HEK293 (cell line): ENCODE measurements around the gene GDPD3.
"Not testable (repeated sequence)": the region's sequence is repeated elsewhere in the genome, so short reads cannot be mapped to it uniquely, and the experiment has no call there.

Experiments used
- CTCF ChIA-PET: fragments of 350-600 bp; formaldehyde crosslinking; extraction: SDS; loops from one replicate; lab custom pipeline; 2021; ENCODE audit warnings: antibody characterized with exemption; lab: Yijun Ruan, JAX
- POLR2A ChIA-PET: fragments of 300-600 bp; formaldehyde crosslinking; extraction: SDS; loops from one replicate; lab custom pipeline; 2020; ENCODE audit warnings: antibody characterized with exemption, inconsistent platforms; lab: Yijun Ruan, JAX
- H3K27ac ChIP-seq: fragments of 200-500 bp; sonication (Bioruptor generic); 2 replicates; pipeline ENCODE4 v1.5.1; 2014; ENCODE audit warnings: low read depth, low read length, control low read depth, inconsistent platforms; ENCODE audit errors: extremely low read depth
- H3K36me3 ChIP-seq, 2 experiments: fragments of 200-500 bp in 1 of 2; sonication (Bioruptor generic) in 1 of 2; 1 replicate in 1 of 2; 2 replicates in 1 of 2; pipeline ENCODE4 v1.5.1; 2014 to 2017; ENCODE audit warnings: inconsistent platforms in 2 of 2, low read length in 2 of 2; ENCODE audit not compliant: control insufficient read depth in 2 of 2, insufficient read depth in 1 of 2
- H3K4me1 ChIP-seq: fragments of 200-500 bp; sonication (Bioruptor generic); 2 replicates; pipeline ENCODE4 v1.5.1; 2014; ENCODE audit warnings: mild to moderate bottlenecking, low read length, inconsistent platforms; ENCODE audit not compliant: control insufficient read depth, insufficient read depth
- H3K4me3 ChIP-seq: 2 replicates; pipeline ENCODE4 v1.5.1; 2011; ENCODE audit warnings: low read depth, mild to moderate bottlenecking, control low read depth, low read length, moderate library complexity
- H3K9me3 ChIP-seq: fragments of 200-500 bp; sonication (Bioruptor generic); 2 replicates; pipeline ENCODE4 v1.5.1; 2014; ENCODE audit warnings: low read depth, low read length, inconsistent platforms; ENCODE audit not compliant: control insufficient read depth, insufficient read depth
- BCL11A ChIP-seq: fragments of 450-650 bp; formaldehyde crosslinking; IDR thresholded peaks from 2 replicates; pipeline ENCODE4 v1.5.1; 2016; ENCODE audit warnings: low read depth, missing biosample characterization, missing genetic modification characterization
- FEZF1 ChIP-seq: fragments of 450-650 bp; formaldehyde crosslinking; IDR thresholded peaks from 2 replicates; pipeline ENCODE4 v1.5.1; 2016; ENCODE audit warnings: missing biosample characterization, missing genetic modification characterization
- GLI2 ChIP-seq: fragments of 450-650 bp; formaldehyde crosslinking; IDR thresholded peaks from 2 replicates; pipeline ENCODE4; 2017; ENCODE audit warnings: missing biosample characterization, missing genetic modification characterization, low read depth, borderline replicate concordance
- GLIS1 ChIP-seq: fragments of 450-650 bp; formaldehyde crosslinking; IDR thresholded peaks from 2 replicates; pipeline ENCODE4 v1.5.1; 2016; ENCODE audit warnings: missing biosample characterization, missing genetic modification characterization
- HOXC10 ChIP-seq: sonication (generic); formaldehyde crosslinking; IDR thresholded peaks from 2 replicates; pipeline ENCODE4 v1.8.1; 2023; ENCODE audit warnings: mild to moderate bottlenecking, missing genetic modification reagents
- OVOL3 ChIP-seq: fragments of 450-650 bp; formaldehyde crosslinking; IDR thresholded peaks from 2 replicates; pipeline ENCODE4 v1.5.1; 2016; ENCODE audit warnings: missing biosample characterization, missing genetic modification characterization
- SCRT2 ChIP-seq: fragments of 450-650 bp; formaldehyde crosslinking; IDR thresholded peaks from 2 replicates; pipeline ENCODE4 v1.5.1; 2016; ENCODE audit warnings: missing biosample characterization, missing genetic modification characterization
- ZBTB20 ChIP-seq: fragments of 450-650 bp; formaldehyde crosslinking; IDR thresholded peaks from 2 replicates; pipeline ENCODE4 v1.5.1; 2016; ENCODE audit warnings: missing biosample characterization, missing genetic modification characterization
- ZEB2 ChIP-seq: fragments of 450-650 bp; formaldehyde crosslinking; IDR thresholded peaks from 2 replicates; pipeline ENCODE4 v1.5.1; 2016; ENCODE audit warnings: missing biosample characterization, missing genetic modification characterization
- ZNF121 ChIP-seq: fragments of 450-650 bp; formaldehyde crosslinking; IDR thresholded peaks from 2 replicates; pipeline ENCODE4 v1.5.1; 2016; ENCODE audit warnings: missing biosample characterization, missing genetic modification characterization
- ZNF146 ChIP-seq: fragments of 450-650 bp; formaldehyde crosslinking; IDR thresholded peaks from 2 replicates; pipeline ENCODE4 v1.5.1; 2016; ENCODE audit warnings: missing biosample characterization, missing genetic modification characterization
- ZNF155 ChIP-seq: fragments of 450-650 bp; formaldehyde crosslinking; IDR thresholded peaks from 2 replicates; pipeline ENCODE4 v1.5.1; 2016; ENCODE audit warnings: missing biosample characterization, missing genetic modification characterization
- ZNF16 ChIP-seq: fragments of 450-650 bp; formaldehyde crosslinking; IDR thresholded peaks from 2 replicates; pipeline ENCODE4 v1.5.1; 2016; ENCODE audit warnings: low read depth, missing biosample characterization, missing genetic modification characterization
- ZNF324 ChIP-seq: fragments of 450-650 bp; formaldehyde crosslinking; IDR thresholded peaks from 2 replicates; pipeline ENCODE4 v1.5.1; 2016; ENCODE audit warnings: missing biosample characterization, missing genetic modification characterization
- ZNF391 ChIP-seq: fragments of 450-650 bp; formaldehyde crosslinking; IDR thresholded peaks from 2 replicates; pipeline ENCODE4 v1.5.1; 2016; ENCODE audit warnings: low read depth, missing biosample characterization, missing genetic modification characterization, borderline replicate concordance
- ZNF558 ChIP-seq: fragments of 450-650 bp; formaldehyde crosslinking; IDR thresholded peaks from 2 replicates; pipeline ENCODE4 v1.5.1; 2016; ENCODE audit warnings: missing biosample characterization, missing genetic modification characterization
- ZNF623 ChIP-seq: fragments of 450-650 bp; formaldehyde crosslinking; IDR thresholded peaks from 2 replicates; pipeline ENCODE4 v1.5.1; 2016; ENCODE audit warnings: missing biosample characterization, missing genetic modification characterization
- ZXDB ChIP-seq: fragments of 450-650 bp; formaldehyde crosslinking; IDR thresholded peaks from 2 replicates; pipeline ENCODE4 v1.5.1; 2016; ENCODE audit warnings: missing biosample characterization, missing genetic modification characterization
- TF ChIP-seq, protein P1 (sequence below): fragments of 450-650 bp; formaldehyde crosslinking; IDR thresholded peaks from 2 replicates; pipeline ENCODE4 v1.5.1; 2016; ENCODE audit warnings: missing biosample characterization, missing genetic modification characterization
- TF ChIP-seq, protein P2 (sequence below): fragments of 450-650 bp; formaldehyde crosslinking; IDR thresholded peaks from 2 replicates; pipeline ENCODE4 v1.5.1; 2016; ENCODE audit warnings: missing biosample characterization, missing genetic modification characterization
- TF ChIP-seq, protein P3 (sequence below): fragments of 450-650 bp; formaldehyde crosslinking; optimal IDR thresholded peaks from 2 replicates; pipeline ENCODE3; 2016; ENCODE audit warnings: missing biosample characterization, mild to moderate bottlenecking, missing genetic modification characterization

The GDPD3 gene

DNA sequence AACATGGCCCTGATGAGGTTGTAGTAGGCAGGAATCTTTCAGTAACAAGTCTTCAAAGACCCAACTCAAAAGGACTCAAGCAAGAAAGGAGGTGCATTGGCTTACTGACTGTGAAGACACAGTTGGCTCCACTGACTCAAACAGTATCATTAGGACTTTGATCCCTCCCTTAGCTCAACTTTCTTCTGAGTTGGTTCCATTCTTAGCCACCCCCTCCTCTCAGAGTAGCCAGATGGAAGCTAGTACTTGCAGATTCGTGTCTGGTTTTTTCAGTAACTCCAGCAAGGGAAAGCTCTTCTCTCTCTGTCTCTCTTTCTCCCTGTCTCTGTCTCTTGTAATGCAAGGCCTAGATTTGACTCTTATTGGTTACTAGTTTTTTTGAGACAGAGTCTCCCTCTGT lies 14.7 kb upstream of the GDPD3 start:
- no peak overlapping the region for H3K27ac ChIP-seq
- CTCF ChIA-PET = interaction anchor here (1.0 kb wide), 1 partner anchor 62 kb away, joined by 4 read pairs; no protein-coding TSS in a partner anchor

DNA sequence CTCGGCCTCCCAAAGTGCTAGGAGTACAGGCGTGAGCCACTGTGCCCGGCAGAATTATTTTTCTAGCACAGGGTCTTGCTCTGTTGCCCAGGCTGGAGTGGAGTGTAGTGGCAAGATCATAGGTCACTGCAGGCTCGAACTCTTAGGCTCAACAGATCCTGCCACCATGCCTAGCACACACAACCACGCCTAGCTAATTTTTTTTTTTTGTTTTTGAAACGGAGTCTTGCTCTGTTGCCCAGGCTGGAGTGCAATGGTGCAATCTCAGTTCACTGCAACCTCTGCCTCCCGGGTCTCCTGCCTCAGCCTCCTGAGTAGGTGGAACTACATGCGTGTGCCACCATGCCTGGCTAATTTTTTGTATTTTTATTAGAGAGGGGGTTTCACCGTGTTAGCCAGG lies 12.4 kb upstream of the GDPD3 start:
- peak; percentile 81 for TF ChIP-seq ZNF121 (tag by site-specific recombination)
- peaks cover 0 to 10% of the 10 kb centered on the region in 2 experiments; a peak in 2 of 3 replicates for H3K36me3 ChIP-seq
- H3K27ac ChIP-seq, H3K4me3 ChIP-seq, H3K4me1 ChIP-seq, H3K9me3 ChIP-seq, POLR2A ChIA-PET: not testable (repeated sequence)
- CTCF ChIA-PET = interaction anchor here (0.5 to 0.9 kb wide), 4 partner anchors 12 to 489 kb away, joined by 3 to 5 read pairs (median 4); partner anchors contain the start of gene GDPD3

More for the DNA sequence above, 14.7 kb upstream of the GDPD3 start:
- no peak overlapping the region for H3K4me3 ChIP-seq
- TF ChIP-seq, protein P1, sequence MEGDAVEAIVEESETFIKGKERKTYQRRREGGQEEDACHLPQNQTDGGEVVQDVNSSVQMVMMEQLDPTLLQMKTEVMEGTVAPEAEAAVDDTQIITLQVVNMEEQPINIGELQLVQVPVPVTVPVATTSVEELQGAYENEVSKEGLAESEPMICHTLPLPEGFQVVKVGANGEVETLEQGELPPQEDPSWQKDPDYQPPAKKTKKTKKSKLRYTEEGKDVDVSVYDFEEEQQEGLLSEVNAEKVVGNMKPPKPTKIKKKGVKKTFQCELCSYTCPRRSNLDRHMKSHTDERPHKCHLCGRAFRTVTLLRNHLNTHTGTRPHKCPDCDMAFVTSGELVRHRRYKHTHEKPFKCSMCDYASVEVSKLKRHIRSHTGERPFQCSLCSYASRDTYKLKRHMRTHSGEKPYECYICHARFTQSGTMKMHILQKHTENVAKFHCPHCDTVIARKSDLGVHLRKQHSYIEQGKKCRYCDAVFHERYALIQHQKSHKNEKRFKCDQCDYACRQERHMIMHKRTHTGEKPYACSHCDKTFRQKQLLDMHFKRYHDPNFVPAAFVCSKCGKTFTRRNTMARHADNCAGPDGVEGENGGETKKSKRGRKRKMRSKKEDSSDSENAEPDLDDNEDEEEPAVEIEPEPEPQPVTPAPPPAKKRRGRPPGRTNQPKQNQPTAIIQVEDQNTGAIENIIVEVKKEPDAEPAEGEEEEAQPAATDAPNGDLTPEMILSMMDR = no peak
- peak; percentile 79; the same call in 1 of the 2 replicates for TF ChIP-seq ZNF558
- POLR2A ChIA-PET = no interaction called here
- H3K9me3 ChIP-seq = no peaks in the 10 kb centered on the region
- H3K4me1 ChIP-seq = no peaks in the 10 kb centered on the region; the same call in 1 of the 2 replicates
- H3K36me3 ChIP-seq = no peaks in the 10 kb centered on the region

DNA sequence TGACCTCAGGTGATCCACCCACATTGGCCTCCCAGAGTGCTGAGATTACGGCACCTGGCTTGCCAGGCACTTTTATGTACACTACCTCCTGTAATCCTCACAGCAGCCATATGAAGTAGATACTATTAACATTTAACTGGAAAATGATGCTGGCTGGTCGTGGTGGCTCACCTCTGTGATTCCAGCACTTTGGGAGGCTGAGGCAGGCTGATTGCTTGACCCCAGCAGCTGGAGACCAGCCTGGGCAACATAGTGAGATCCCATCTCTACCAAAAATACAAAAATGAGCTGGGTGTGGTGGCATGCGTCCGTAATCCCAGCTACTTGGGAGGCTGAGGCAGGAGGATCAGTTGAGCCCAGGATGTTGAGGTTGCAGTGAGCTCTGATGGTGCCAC lies 11.6 kb upstream of the GDPD3 start:
- ChIA-PET CTCF (interaction anchor here (0.6 to 0.9 kb wide), 3 partner anchors 11 to 544 kb away, joined by 3 to 5 read pairs (median 4); partner anchors contain the start of gene GDPD3), POLR2A (no interaction called here)
- Histone ChIP-seq H3K4me3 (no peak overlapping the region), H3K27ac (no peak overlapping the region), H3K4me1 (no peaks in the 10 kb centered on the region; the same call in 1 of the 2 replicates), H3K36me3 (peaks cover 1 to 16% of the 10 kb centered on the region in 2 experiments; a peak in 2 of 3 replicates), H3K9me3 (no peaks in the 10 kb centered on the region)
- TF ChIP-seq ZNF391 (tag by site-specific recombination) (no peak), ZNF324 (no peak), ZNF623 (tag by site-specific recombination) (no peak), ZNF16 (tag by site-specific recombination) (no peak), GLI2 (no peak), GLIS1 (peak; percentile 26; the same call in 1 of the 2 replicates), HOXC10 (CRISPR knock-in tag) (no peak), ZNF121 (tag by site-specific recombination) (peak; percentile 74), OVOL3 (tag by site-specific recombination) (no peak)
- TF ChIP-seq, protein P2, sequence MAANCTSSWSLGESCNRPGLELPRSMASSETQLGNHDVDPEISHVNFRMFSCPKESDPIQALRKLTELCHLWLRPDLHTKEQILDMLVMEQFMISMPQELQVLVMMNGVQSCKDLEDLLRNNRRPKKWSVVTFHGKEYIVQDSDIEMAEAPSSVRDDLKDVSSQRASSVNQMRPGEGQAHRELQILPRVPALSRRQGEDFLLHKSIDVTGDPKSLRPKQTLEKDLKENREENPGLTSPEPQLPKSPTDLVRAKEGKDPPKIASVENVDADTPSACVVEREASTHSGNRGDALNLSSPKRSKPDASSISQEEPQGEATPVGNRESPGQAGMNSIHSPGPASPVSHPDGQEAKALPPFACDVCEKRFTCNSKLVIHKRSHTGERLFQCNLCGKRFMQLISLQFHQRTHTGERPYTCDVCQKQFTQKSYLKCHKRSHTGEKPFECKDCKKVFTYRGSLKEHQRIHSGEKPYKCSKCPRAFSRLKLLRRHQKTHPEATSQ (tag by site-specific recombination) = no peak

DNA sequence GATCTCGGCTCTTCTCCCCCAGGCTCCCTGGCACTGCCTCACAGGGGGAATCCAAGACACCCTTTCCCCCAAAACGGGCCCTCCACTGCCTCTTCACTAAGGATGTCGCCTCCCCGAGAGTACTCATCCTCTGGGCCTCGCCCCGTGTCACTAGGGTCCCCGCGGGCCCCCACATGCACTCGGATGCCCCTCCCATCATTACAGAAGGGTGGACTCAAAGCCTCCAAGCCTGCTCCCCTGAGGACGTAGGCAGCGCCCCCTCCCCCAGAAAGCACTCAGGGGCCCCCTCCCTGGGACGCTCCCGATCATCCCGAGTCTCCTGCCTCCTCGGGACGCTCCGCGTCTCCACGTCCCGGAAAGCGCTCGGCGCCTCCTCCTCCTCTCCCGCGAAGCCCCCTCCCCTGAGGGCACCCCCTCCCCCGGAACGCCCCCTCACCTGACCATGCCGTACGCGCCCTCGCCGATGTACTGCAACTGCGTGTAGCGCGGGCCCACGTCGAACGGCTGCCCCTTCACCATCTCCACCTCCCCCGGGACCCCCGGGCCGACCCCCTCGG lies 9.3 kb upstream of the GDPD3 start:
- H3K27ac ChIP-seq = peak overlapping the region; percentile 51; the same call in 1 of the 2 replicates
- peaks cover 6 to 37% of the 10 kb centered on the region in 2 experiments; a peak in 2 of 3 replicates for H3K36me3 ChIP-seq
- peak overlapping the region; percentile 75 for H3K4me3 ChIP-seq
- H3K4me1 ChIP-seq = no peaks in the 10 kb centered on the region; the same call in 1 of the 2 replicates
- H3K9me3 ChIP-seq = no peaks in the 10 kb centered on the region
- CTCF ChIA-PET = interaction anchor here (2.5 kb wide), 1 partner anchor 10 kb away, joined by 20 read pairs; the partner anchor contains the start of gene GDPD3
- POLR2A ChIA-PET = interaction anchor here (0.6 to 1.7 kb wide), 3 partner anchors 32 to 59 kb away, joined by 3 to 5 read pairs (median 5); partner anchors contain the start of gene ALDOA
- TF ChIP-seq SCRT2 (no peak), FEZF1 (no peak), ZNF155 (tag by site-specific recombination) (no peak), ZEB2 (tag by site-specific recombination) (0 out of 2 replicates have a peak, but pooled peaks have one; percentile 17), ZNF146 (tag by site-specific recombination) (no peak), ZBTB20 (no peak), BCL11A (tag by site-specific recombination) (no peak), ZXDB (tag by site-specific recombination) (peak; percentile 82)
- TF ChIP-seq, protein P3, sequence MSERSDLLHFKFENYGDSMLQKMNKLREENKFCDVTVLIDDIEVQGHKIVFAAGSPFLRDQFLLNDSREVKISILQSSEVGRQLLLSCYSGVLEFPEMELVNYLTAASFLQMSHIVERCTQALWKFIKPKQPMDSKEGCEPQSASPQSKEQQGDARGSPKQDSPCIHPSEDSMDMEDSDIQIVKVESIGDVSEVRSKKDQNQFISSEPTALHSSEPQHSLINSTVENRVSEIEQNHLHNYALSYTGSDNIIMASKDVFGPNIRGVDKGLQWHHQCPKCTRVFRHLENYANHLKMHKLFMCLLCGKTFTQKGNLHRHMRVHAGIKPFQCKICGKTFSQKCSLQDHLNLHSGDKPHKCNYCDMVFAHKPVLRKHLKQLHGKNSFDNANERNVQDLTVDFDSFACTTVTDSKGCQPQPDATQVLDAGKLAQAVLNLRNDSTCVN = no peak
